Stimulated activated CD8-positive, alpha-beta memory T cell treated with anti-CD3 and anti-CD28 coated beads, Interleukin-2, amount 100 ng/mL, for 48 hours (primary cell): ENCODE measurements around the gene PTPRJ.

ENCODE experiments used
- DNase-seq, 2 donors: peaks; one replicate each; pipeline ENCODE4 v3.0.0-alpha.2; 2020; ENCODE audit warnings: low read depth in 2 of 2

PTPRJ gene

DNA sequence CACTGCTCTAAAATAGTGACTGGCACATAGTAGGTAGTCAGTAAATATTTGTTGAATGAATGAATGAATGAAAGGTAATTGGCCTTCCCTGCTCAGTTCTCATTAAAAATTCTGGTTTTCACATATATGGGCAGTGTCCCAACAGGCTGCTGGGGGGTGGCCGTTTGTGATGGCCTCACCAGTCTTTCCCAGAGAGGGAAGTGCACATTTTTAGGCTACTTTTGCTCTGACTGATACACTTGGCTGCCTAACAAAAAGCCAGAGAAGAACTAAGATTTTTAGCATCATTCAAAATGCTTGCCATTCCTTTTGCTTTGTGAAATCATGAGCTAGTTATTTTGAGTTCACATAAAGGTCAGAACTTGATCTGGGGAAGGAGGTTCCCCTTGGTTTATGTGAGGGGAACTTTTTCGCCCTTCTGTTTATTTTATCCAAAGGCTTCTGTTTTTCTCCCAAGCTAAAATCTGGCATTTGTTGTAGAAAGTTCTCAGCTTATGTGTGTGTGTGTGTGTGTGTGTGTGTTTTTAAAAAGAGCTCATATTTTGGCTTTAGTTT is 83.1 kb downstream of the PTPRJ start:
- DNase-seq, result no peak

DNA sequence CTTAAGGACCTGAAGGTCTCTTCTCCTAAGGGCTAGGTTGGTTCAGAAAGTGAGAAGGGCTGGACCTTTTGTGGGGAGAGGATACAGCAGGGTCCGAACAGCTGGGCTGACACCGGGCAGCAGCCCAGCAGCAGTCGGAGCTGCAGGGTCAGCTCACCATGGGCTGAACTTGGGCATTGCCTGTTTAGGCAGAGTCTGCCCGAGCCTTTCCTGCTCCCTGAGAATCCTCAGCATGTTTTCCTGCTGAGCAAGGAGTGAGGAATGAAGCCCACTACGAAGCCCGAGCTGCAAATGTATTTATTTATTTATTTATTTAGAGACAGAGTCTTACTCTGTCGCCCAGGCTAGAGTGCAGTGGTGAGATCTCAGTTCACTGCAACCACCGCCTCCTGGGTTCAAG is 83.9 kb downstream of the PTPRJ start:
- no peak for DNase-seq

DNA sequence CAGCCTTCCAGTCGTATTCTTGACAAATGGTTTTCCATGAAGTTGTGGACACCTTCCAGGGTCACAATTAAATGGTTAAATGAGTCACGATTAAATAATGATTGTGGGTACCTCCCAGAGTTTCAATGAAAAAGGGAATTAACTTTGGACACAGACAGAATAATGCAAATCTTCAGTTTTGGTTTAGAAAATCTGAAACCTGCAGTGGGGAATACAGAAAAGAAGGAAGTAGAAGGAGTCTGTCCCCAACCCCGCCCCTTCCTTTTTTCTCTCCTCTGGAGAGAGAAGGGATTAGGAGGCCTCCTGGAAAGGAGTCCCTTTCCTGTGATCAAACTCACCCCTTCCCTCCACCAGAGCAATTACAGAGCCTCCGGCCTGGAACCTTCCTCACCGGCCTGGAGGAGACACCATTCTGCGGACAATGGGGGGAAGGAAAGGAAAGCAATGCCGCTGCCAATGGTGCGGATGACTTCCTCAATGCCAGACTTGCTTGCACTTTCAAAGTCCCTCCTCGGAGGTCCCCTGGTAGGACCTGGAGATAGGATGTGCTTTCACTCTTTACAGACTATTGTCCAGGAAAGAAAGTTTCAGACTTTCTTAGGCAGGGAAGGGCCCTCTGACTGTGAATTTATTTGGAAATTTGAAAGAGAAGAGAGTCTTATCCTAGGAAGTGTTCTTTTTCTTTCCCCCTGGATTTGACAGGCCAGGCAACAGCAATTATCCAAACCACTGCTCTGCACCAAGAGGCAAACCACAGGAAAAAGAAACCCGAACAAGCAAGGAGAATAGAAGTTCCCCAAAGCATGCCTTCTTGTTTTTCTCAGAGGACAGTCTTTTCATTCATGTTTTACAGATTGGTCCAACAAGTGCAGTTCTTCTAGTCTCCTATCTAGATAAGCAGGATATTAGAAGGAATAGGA is 86.8 kb downstream of the PTPRJ start:
- no peak for DNase-seq

DNA sequence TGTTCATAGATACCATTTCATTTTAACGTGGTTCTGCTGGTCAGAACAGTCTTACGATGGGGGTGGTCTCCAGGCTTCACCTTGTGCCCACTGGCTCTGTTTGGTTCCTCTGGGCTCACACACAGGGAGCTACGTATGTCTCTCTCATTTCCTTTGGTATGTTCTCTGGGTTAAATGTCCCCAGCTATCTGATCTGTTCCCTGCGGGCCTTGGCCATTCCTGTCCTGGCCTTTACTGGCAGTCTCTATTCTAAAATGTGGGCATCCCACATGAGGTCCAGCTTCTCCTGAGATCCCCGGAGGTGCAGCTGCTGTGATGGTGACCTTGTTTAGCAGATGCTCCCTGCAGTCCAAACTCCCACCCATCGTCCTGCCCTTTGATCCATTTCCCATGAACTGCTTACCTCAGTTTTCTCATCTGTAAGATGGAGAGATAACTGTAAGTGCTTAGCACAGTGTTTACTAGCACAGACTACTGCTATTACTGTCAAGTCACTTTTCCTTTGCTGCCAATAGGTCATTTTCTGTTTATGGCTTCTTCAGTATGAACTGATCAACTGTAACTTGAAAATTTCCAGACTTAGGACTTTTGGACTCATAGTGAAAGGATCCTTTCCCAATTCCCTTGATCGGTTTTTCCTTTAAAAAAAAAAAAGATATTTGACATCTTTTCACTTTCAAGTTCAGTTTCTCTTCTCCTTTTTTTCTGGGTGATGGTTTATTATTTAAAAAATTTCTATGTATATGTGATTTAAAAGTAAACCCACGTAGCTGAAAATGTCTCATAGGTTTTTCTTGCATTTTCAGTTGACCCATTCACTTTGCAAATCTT is 92.9 kb downstream of the PTPRJ start:
- DNase-seq, result no peak

DNA sequence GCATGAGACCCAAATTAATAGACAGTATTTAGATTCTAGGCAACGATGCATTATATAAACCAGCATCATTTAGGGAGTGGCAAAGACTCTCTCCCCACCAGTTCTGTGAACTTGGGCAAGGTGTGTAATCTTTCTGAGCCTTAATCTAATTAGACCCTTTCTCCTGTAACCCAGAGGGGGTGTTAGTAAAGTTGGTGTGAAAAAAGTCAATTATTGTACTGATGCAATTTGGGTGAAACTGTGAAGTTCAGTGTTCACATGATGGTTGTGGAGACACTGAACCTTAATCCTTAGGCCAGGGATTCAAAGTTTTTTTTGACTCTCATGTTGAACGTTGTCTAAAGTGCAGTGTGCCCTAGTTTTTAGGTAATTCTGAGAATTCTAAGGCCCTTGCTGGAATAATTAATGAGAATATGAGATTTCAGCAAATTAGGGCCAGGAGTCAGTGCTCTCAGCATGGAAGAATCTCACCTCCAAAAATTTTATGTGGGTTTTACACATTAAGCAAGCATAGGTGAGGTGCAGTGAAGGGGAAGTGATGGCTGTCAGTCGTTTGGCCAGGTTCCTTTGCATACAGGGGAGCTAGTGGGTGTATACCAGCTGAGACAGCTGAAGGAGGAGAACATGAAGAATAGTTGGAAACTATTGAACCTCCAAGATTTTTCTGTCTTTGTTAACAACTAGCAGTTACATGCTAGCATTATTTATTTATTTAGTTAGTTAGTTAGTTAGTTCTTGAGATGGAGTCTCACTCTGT is 94.2 kb downstream of the PTPRJ start:
- DNase-seq, result no peak

DNA sequence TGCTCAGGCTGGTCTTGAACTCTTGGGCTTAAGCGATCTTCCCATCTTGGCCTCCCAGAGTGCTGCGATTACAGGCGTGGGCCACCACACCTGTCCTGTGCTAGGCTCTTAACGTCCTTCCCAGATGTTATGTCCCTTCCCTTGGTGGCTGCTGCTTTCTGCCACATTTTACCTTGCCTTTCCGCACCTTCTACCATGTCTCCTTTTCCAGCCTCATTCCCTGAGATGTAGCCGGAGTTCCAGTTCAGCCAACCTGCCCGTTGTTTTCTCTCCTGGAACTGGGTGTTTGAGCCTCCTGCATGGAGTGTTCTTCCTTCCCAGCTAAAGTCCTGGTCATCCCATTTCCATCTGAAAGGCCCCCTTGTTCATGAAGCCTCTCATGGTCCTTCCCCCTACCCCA is 95.3 kb downstream of the PTPRJ start:
- DNase-seq, result no peak

DNA sequence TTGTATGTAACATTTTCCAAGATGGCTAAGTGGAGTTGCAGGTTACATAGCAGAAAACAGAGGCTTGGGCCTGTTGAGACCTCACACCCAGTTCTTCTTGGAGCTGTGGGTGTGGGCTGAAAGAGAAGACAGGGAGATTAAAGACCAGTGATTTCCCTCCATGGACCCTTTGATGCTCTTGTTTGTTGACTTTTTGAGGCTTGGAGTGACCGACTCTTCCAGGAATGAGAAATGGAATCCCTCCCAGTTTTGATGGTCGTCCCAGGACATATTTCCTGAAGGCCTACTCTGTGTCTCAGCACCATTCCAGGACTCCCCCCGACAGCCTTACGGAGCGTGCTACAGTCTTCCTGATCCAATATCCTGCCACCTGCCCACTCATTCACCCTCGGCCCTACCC is 96.9 kb downstream of the PTPRJ start:
- DNase-seq, result no peak

DNA sequence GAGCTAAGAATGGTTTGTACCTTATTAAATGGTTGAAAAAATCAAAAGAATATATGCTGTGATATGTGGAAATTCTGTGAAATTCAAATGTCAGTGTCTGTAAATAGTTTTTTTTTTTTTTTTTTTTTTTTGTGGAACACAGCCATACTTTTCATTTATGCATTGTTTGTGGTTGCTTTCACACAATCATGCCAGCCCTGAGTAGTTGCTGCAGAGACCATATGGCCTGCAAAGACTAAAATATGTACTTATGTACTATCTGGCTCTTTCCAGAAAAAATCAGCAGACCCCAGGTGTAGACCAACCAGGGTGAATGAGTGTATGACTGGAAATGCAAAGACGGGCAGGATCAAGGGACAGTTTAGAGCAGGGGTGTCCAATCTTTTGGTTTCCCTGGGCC is 98.3 kb downstream of the PTPRJ start:
- no peak for DNase-seq

DNA sequence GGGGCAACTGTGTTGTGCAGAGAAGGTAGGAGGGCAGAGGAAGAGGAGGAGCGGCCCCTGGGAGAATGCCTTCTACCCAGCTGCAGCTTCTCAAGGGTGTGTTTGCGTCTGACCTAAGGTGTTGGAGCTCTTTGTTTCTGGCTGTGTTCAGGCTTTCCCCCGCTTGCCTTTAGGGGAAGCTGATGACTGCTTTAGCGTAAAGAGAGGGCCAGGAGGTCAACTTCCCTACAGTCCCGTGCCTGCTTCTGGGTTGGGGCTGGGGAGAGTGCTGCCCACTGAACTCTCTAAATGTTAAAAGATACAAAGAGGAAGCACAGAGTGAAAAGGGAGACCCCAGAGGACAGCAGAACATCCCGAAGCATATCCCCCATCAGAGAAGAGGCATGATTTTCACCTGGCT is 99.2 kb downstream of the PTPRJ start:
- DNase-seq, result no peak

DNA sequence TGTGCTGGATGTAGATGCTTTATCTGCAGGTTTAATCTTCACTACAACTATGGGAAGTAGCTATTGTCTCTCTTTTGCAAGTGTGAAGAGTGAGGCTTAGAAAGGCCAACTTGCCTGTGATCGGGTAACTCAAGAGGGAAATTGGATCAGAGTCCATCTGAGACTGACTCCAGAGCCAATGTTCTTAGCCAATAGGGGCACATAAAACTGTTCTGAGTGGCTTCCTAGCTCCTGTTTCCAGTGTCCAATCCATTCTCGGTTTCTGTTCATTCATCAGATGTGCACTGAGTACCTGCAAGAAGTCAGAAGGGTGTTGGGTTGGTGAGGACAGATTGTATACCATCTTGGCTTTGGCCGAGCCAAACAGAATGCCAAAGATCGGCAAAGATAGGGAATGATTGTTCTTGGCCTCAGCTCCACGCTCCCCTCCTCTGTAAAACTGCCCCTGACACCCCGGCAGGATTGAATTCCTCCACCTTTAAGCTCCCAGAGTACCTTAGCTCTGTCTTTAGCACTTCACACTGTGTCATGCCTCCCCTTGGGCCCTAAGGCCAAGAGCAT is 100.0 kb downstream of the PTPRJ start:
- DNase-seq, result no peak

DNA sequence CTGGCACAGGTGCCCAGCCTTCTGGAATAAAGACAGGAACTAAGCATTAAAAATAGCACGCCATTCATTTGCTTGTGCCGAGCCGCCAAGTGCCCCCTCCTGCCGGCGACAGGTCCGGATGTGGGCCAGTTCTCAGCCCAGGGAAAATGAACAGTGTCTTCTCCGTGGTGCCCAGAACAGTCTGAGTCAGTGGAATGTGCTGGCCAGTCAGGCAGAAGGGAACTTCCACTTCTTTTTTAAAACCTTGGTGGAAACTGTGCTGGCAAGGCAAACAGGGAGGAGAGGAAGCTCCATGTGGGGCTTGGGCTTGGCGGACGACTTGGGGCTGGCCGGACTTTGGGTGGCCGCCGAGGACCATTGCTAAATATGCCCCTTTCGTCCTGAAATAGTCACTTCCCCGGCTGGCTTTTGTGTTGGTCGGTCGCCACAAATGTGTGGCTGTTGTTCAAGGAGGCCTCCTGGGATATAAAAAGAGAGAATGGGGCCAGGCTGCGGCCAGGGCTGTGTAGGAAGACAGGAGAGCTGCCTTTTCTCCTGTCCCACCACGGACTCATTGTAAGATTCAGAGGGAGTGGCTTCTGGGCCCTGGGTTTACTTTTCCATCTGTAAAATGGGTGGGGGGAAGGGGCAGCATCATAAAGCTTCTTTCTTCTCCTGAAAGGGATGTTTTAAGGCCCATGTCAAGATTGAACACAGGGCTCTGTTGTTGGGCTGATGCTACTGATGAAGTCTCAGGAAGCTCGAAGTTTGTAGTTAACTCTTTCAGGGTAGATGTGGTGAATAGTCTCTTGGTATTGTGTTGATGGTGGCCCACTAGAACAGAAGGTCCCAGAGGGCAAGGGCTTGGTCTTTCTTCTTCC is 101.0 kb downstream of the PTPRJ start:
- DNase-seq, result no peak

DNA sequence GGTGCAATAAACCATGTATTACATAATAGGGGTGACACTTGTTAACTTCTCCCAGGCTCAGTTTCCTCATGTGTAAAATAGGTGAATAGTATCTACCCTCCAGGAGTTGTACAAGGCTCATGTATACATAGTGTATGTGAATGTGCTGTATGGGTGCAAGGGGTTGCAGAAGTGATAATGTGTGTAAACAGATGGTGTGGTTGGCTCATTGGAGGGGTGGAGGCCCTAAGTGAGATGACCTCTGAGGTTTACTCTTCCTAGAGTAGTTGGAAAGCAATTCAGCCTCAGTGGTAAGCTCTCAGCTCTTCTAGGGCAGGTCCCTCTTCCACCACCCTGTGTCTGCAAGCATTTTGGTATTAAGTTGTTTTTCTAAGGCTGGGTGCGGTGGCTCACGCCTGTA is 102.4 kb downstream of the PTPRJ start:
- DNase-seq, result no peak

DNA sequence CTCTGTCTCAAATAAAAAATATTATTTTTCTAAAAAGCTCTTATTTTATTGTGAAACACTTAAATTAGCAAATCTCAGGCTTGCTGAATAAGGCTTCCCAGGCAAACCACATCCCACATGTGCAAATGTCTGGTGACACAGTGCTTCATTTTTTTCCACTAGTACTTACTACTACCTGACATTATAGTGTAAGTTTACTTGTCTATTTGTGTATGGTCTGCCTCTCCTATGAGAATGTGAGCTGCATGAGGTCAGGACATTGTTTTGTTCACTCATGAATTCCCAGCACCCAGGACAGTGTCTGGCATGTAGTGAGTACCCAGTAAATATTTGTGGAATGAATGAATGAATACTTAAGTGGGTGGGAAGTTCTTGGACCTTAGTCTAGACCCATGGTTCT is 103.1 kb downstream of the PTPRJ start:
- DNase-seq, result no peak

DNA sequence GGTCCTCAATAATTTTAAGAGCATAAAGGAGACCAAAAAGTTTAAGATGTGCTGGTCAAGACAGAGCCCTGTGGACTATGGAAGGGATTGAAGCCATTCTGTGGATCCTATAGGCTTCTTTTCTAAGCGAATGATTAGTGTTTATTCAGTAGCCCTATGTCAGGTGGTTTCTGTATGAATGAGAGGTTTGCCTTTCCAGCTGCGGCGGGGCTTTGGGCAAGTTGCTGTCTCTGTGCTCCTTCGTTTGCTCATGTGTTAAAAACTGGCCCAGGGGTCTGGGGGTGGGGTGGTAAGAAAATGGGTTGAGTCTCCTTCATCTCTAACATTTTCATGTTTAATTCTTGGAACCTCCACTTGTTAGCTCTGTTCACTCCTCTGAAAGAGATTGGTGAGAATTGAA is 105.3 kb downstream of the PTPRJ start:
- DNase-seq, result no peak

DNA sequence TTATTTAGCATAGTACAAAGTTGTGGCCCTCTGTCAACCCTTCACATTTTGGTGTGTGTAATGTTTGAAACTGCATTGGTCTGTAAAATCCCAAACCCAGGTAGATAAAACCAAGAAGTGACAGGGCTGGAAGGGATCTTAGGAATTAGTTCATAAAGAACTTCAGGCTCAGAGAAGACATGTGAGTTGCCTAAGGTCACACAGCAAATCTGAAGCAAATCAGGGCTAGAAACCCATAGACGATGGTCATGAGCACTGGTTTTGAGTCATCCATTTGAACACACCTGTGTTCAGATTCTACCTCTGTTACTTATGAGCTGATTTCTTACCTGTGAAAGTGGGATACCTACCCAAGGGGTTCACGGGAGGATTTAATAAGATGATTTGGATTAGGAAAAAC is 107.1 kb downstream of the PTPRJ start:
- no peak for DNase-seq

DNA sequence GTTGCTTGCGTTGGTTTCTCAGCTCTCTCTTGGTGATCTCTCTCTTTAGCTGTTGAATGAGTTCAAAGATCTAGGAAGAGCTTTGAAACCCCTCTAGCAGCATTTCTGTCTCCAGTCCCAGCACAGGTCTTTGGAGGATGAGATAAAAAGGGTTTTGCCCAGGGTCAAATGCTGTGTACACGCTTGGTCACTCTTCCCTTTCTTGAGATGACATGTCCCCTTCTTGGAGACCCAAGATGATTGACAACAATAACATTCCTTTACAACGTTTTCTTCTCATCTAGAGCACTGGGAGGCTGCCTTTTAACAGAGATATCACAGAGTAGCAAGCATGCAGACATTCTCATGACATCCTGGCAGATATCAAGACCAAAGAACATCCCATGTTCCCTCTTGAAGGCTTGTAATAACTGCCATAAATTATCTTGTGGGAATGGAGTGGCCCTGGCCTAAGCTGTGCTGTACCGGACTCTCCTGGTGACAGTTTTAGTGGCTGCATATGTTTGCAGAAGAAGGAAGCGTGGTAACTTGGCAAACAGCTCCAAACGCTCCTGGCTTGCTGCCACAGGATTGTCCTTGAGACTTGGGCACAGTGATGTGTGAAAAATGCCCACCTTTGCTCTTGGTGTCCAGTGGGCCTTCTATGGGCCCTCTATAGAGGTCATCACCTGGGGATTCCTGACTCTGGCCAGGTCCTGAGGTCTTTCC is 107.8 kb downstream of the PTPRJ start:
- no peak for DNase-seq

DNA sequence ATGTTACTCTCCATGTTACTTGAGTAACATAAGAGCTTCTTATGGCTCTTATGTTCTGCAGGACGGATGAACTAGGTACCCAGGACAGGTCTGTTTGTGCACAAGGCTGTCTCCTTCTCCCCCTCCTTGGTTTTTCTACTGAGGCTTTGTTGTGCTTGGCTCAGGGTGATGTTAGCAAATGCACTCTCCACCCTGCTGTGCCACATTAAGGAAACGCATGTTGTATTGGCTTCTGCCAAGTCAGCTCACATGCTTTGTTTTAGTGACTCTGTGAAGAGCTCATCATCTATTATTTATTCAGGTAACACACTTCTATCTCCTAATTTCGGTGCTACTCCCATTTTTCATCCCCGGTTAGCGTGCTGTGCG is 108.3 kb downstream of the PTPRJ start:
- no peak for DNase-seq

DNA sequence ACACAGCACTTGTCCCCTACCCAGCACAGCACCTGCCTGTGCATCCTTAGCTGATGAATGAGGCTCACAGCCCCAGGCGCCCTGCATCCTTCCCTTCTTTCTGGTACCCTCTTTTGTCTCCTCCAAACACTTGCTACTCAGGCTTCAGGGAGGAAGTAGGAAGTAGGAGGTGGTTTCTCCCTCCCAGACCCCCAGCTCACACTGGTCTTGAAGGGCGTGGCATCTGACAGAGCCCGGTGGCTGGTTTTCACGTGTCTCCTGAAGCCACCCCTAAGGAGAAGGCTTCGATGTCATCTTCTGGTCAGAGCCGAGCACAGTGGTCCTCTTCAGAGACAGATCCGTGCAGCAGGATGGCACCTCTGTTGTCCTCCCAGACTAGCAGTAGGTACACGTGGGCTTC is 109.8 kb downstream of the PTPRJ start:
- no peak for DNase-seq

DNA sequence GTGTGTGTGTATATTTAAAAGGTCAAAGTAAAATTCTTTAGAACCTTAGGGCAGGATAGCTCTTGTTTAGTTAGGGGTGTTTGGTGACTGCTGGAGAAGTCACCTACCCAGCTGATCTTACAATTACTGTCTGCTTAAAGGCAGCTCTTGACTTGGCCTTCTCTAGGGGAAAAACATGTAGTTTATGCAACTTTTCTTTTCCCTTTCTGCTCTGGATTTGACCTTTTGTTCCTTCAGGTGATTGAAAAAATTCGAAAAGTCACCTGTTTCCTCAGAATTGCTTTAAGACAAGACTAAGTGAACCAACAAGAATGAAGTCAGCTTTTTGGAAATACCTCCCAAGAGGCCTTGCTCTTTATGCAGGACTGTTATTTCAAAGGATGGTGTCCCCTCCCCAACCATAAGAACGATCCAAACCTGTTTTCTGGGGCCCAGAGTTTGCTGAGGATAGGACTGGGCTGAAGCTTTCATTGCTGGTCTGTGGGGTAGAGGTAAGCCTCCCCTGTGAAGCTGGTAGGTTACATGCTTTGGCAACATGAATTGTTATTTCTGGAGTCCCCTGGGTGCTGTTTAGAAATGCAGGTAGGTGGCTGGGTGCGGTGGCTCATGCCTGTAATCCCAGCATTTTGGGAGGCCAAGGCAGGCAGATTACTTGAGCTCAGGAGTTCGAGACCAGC is 111.2 kb downstream of the PTPRJ start:
- DNase-seq, result no peak

DNA sequence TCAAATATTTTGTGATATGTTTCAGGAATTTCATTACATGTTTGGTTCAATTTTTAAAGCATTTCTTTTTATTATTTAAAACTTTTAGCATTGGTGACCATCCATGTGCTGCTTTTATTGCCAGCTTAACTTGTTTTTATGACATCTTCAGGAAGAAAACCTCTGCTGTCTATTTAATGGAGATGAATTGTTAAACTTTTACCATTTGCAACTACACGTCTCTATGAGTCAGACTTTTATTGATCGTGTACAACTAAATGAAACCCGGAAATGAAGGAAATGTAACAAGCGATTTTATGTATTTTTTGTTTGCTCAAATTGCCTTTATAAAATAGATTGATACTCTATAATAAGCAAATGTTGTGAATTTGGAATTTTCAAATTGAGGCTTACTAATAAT is 113.0 kb downstream of the PTPRJ start:
- no peak for DNase-seq
